H9 (cell line): Measurements from ENCODE around the gene BOLA2B. TPM values are rescaled to one million over a fixed set of nuclear protein-coding genes. Genes with fewer than 3 reads are reported as not detected.
A peak's percentile ranks its signal among the peaks of the same experiment; 100 is the strongest.
"Not testable (repeated sequence)": the region's sequence is repeated elsewhere in the genome, so short reads cannot be mapped to it uniquely, and the experiment has no call there.

Experiments
- DNase-seq: peaks from one replicate; pipeline ENCODE4 v3.0.0-alpha.2; 2017
- H2AFZ ChIP-seq: one replicate; pipeline ENCODE4 v1.6.1; 2013; ENCODE audit warnings: mild to moderate bottlenecking, low read length, control low read depth, moderate library complexity
- H2AK5ac ChIP-seq: 2 replicates; pipeline ENCODE4 v1.6.1; 2013; ENCODE audit warnings: low read length, control low read depth, mixed read lengths; ENCODE audit not compliant: insufficient read length
- H2BK120ac ChIP-seq: one replicate; pipeline ENCODE4 v1.6.1; 2013; ENCODE audit warnings: low read depth, mild to moderate bottlenecking, low read length, control low read depth, inconsistent platforms; ENCODE audit not compliant: poor library complexity, severe bottlenecking
- H2BK12ac ChIP-seq: 2 replicates; pipeline ENCODE4 v1.6.1; 2013; ENCODE audit warnings: low read length, control low read depth, mixed read lengths, low read depth; ENCODE audit not compliant: insufficient read length
- H2BK15ac ChIP-seq: 2 replicates; pipeline ENCODE4 v1.6.1; 2013; ENCODE audit warnings: low read depth, low read length, control low read depth
- H2BK20ac ChIP-seq: one replicate; pipeline ENCODE4 v1.6.1; 2013; ENCODE audit warnings: low read depth, mild to moderate bottlenecking, low read length, control low read depth, inconsistent platforms; ENCODE audit not compliant: poor library complexity, severe bottlenecking
- H2BK5ac ChIP-seq: 2 replicates; pipeline ENCODE4 v1.6.1; 2013; ENCODE audit warnings: low read length, control low read depth, mixed read lengths; ENCODE audit not compliant: insufficient read length
- H3K14ac ChIP-seq: 2 replicates; pipeline ENCODE4 v1.6.1; 2013; ENCODE audit warnings: low read length, control low read depth; ENCODE audit not compliant: insufficient read depth
- H3K18ac ChIP-seq: 2 replicates; pipeline ENCODE4 v1.6.1; 2013; ENCODE audit warnings: low read depth, mild to moderate bottlenecking, mixed read lengths, low read length, control low read depth; ENCODE audit not compliant: insufficient read length
- H3K23ac ChIP-seq: 2 replicates; pipeline ENCODE4 v1.6.1; 2013; ENCODE audit warnings: low read length, control low read depth, mixed read lengths, low read depth; ENCODE audit not compliant: insufficient read length
- H3K23me2 ChIP-seq: 2 replicates; pipeline ENCODE4 v1.6.1; 2013; ENCODE audit warnings: low read depth, mild to moderate bottlenecking, mixed read lengths, low read length, control low read depth; ENCODE audit not compliant: insufficient read length, poor library complexity, severe bottlenecking
- H3K27ac ChIP-seq: 2 replicates; pipeline ENCODE4 v1.5.1; 2013; ENCODE audit warnings: low read length, control low read depth, mixed read lengths, low read depth; ENCODE audit not compliant: insufficient read length
- H3K27me3 ChIP-seq: 2 replicates; pipeline ENCODE4 v1.6.1; 2013; ENCODE audit warnings: low read length, control low read depth, inconsistent platforms; ENCODE audit not compliant: insufficient read depth
- H3K4ac ChIP-seq: 2 replicates; pipeline ENCODE4 v1.6.1; 2013; ENCODE audit warnings: low read depth, mild to moderate bottlenecking, control low read depth, inconsistent platforms, low read length, moderate library complexity
- H3K4me1 ChIP-seq: 2 replicates; pipeline ENCODE4 v1.6.1; 2013; ENCODE audit warnings: low read length, control low read depth, inconsistent platforms; ENCODE audit not compliant: insufficient read depth
- H3K4me2 ChIP-seq: 2 replicates; pipeline ENCODE4 v1.6.1; 2013; ENCODE audit warnings: low read length, control low read depth, mixed read lengths; ENCODE audit not compliant: insufficient read length, insufficient read depth
- H3K56ac ChIP-seq: 2 replicates; pipeline ENCODE4 v1.6.1; 2013; ENCODE audit warnings: low read depth, mild to moderate bottlenecking, mixed read lengths, low read length, control low read depth; ENCODE audit not compliant: insufficient read length
- H3K79me1 ChIP-seq: 2 replicates; pipeline ENCODE4 v1.6.1; 2013; ENCODE audit warnings: low read depth, mild to moderate bottlenecking, moderate library complexity, low read length, control low read depth, inconsistent platforms; ENCODE audit not compliant: insufficient read depth, poor library complexity, severe bottlenecking
- H3K79me2 ChIP-seq: 2 replicates; pipeline ENCODE4 v1.6.1; 2013; ENCODE audit warnings: low read length, control low read depth, inconsistent platforms; ENCODE audit not compliant: insufficient read depth
- H3K9ac ChIP-seq: 2 replicates; pipeline ENCODE4 v1.6.1; 2013; ENCODE audit warnings: low read length, control low read depth, mixed read lengths; ENCODE audit not compliant: insufficient read length; ENCODE audit errors: extremely low read depth
- H3K9me3 ChIP-seq: one replicate; pipeline ENCODE4 v1.6.1; 2013; ENCODE audit warnings: low read depth, low read length, inconsistent platforms; ENCODE audit not compliant: control insufficient read depth
- H3T11ph ChIP-seq: one replicate; pipeline ENCODE4 v1.6.1; 2013; ENCODE audit warnings: mild to moderate bottlenecking, low read length, control low read depth, inconsistent platforms
- H4K20me1 ChIP-seq: one replicate; pipeline ENCODE4 v1.6.1; 2013; ENCODE audit not compliant: control insufficient read depth, insufficient read length, insufficient read depth
- H4K5ac ChIP-seq: 2 replicates; pipeline ENCODE4 v1.6.1; 2013; ENCODE audit warnings: low read depth, mild to moderate bottlenecking, mixed read lengths, low read length, control low read depth; ENCODE audit not compliant: insufficient read length
- H4K8ac ChIP-seq: replicated peaks from 2 replicates; pipeline ENCODE4 v1.6.1; 2013; ENCODE audit warnings: low read length, control low read depth, mixed read lengths, low read depth; ENCODE audit not compliant: insufficient read length
- H4K91ac ChIP-seq: 2 replicates; pipeline ENCODE4 v1.6.1; 2013; ENCODE audit warnings: low read depth, mild to moderate bottlenecking, moderate library complexity, mixed read lengths, low read length, control low read depth; ENCODE audit not compliant: insufficient read length
- H3K27ac Mint-ChIP-seq, 3 experiments: 2 replicates in 2 of 3; 3 replicates in 1 of 3; pipeline ENCODE4 v1.8.0; 2020 to 2021; ENCODE audit warnings: mixed read lengths in 3 of 3, mild to moderate bottlenecking in 1 of 3, moderate library complexity in 1 of 3
- H3K27me3 Mint-ChIP-seq: 2 replicates; pipeline ENCODE4 v1.8.0; 2021; ENCODE audit warnings: low read depth, mild to moderate bottlenecking, moderate library complexity, mixed read lengths
- H3K36me3 Mint-ChIP-seq, 3 experiments: 2 replicates in 2 of 3; 3 replicates in 1 of 3; pipeline ENCODE4 v1.8.0; 2020 to 2021; ENCODE audit warnings: low read depth in 3 of 3, mixed read lengths in 3 of 3; ENCODE audit not compliant: insufficient read depth in 1 of 3
- H3K4me1 Mint-ChIP-seq, 2 experiments: 2 replicates each; pipeline ENCODE4 v1.8.0; 2020; ENCODE audit warnings: mixed read lengths in 2 of 2
- H3K4me3 Mint-ChIP-seq, 2 experiments: 2 replicates in 1 of 2; 3 replicates in 1 of 2; pipeline ENCODE4 v1.8.0; 2020 to 2021; ENCODE audit warnings: mild to moderate bottlenecking in 2 of 2, mixed read lengths in 2 of 2, moderate library complexity in 1 of 2
- H3K9me3 Mint-ChIP-seq, 2 experiments: 2 replicates in 1 of 2; 3 replicates in 1 of 2; pipeline ENCODE4 v1.8.0; 2020; ENCODE audit warnings: mild to moderate bottlenecking in 2 of 2, mixed read lengths in 2 of 2, moderate library complexity in 1 of 2
- WGBS: extraction: QIAGEN DNeasy Blood & Tissue Kit; methylation state at CpG from one replicate; pipeline ENCODE4 v1.1.7; 2013; ENCODE audit warnings: missing lambda C conversion rate, low lambda C conversion rate, mixed read lengths; ENCODE audit not compliant: insufficient read length; ENCODE audit errors: extremely low coverage; 5-methylcytosine and 5-hydroxymethylcytosine counted together
- total RNA-seq: library from RNA; stranded (reverse); gene quantifications from 2 replicates; pipeline ENCODE4 v1.2.1, GENCODE V29; 2021

The BOLA2B gene
- total RNA-seq, 1 experiment from 2014 or later, result 218 TPM

DNA sequence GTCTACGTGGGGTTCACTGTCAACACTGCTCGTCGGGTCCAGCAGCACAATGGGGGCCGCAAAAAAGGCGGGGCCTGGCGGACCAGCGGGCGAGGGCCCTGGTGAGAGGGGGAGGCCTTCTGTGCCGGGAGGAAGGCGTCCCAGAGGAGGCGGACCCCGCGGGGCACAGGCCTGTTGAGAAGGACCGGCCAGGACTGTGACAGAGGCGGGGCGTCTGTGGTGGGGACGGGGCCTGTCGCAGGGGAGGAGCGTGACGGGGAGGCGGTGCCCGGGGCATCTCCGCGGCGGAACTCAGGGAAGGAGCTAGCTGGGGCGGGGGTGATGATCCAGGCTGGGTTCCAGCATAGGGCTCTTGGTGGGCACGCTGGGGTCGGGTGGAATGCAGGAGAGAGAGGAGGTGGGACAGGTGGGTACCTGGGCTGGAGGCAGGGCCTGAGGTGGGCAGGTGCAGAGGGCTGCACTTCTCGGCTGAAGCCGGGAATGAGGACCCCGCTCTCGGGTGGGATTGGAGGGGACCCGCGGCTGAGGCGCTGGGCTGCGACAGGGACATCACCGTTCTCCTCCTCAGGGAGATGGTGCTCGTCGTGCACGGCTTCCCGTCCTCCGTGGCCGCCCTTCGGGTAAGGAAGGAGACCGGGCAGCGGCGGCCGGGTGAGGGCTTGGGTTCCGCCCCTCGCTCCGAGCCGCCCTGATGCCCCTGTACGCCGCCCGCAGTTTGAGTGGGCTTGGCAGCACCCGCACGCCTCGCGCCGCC lies 883 bp upstream of the BOLA2B start:
- not testable (repeated sequence) for H3K23ac ChIP-seq, H2AFZ ChIP-seq, H3K9me3 Mint-ChIP-seq, H2BK12ac ChIP-seq, H3K27me3 ChIP-seq, DNase-seq, H4K20me1 ChIP-seq, H3K18ac ChIP-seq, H3K4me1 ChIP-seq, H2BK20ac ChIP-seq, H3K56ac ChIP-seq, H3K27ac ChIP-seq, H3K4me1 Mint-ChIP-seq, H2BK5ac ChIP-seq, H4K91ac ChIP-seq, H3K27ac Mint-ChIP-seq, H2BK120ac ChIP-seq, H3K23me2 ChIP-seq, H3K79me1 ChIP-seq, H4K5ac ChIP-seq, H3K4ac ChIP-seq, H3T11ph ChIP-seq, H3K36me3 Mint-ChIP-seq, H2AK5ac ChIP-seq, H3K9ac ChIP-seq, H3K27me3 Mint-ChIP-seq, H3K14ac ChIP-seq, H3K79me2 ChIP-seq, H3K4me3 Mint-ChIP-seq, H3K9me3 ChIP-seq, H4K8ac ChIP-seq, H2BK15ac ChIP-seq
- no CpG with 5 or more reads among the region's 60 CpGs for WGBS
- peak overlapping the region; percentile 37 for H3K4me2 ChIP-seq

DNA sequence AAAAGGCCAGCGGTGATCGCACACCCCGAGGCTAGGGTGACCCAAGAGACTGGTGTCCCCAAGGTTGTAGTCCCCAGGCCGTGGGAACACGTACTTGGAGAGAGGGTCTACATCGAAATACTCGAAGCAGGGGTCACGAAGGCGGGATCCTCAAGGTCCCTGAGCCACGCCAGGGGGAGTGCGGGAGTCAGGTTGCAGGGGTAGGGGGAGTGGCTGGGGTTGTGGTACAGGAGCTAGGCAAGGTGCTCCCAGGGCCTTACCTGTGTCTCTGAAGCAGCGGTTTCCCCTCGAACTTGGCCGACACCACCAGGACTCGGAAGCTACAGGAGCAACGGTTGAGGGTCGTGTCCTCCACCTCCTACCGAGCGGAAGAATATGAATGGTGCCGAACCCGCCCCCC lies 368 bp downstream of the BOLA2B start:
- H3K56ac ChIP-seq, H2AK5ac ChIP-seq, H3K9me3 ChIP-seq, H3K14ac ChIP-seq, H3K36me3 Mint-ChIP-seq, H2AFZ ChIP-seq, H3T11ph ChIP-seq, H2BK120ac ChIP-seq, H2BK12ac ChIP-seq, H2BK5ac ChIP-seq, H3K79me1 ChIP-seq, H3K79me2 ChIP-seq, H3K27me3 Mint-ChIP-seq, H4K5ac ChIP-seq, H3K9ac ChIP-seq, H2BK20ac ChIP-seq, H3K4me3 Mint-ChIP-seq, H3K23ac ChIP-seq, DNase-seq, H3K9me3 Mint-ChIP-seq, H3K27me3 ChIP-seq, H3K4me1 ChIP-seq, H4K20me1 ChIP-seq, H3K27ac ChIP-seq, H3K4ac ChIP-seq, H3K4me2 ChIP-seq, H2BK15ac ChIP-seq, H4K8ac ChIP-seq, H3K27ac Mint-ChIP-seq, H4K91ac ChIP-seq, H3K23me2 ChIP-seq, H3K18ac ChIP-seq, H3K4me1 Mint-ChIP-seq: not testable (repeated sequence)
- no CpG with 5 or more reads among the region's 21 CpGs for WGBS
